Measurements from ENCODE around the gene SEPTIN8.

The SEPTIN8 gene

DNA sequence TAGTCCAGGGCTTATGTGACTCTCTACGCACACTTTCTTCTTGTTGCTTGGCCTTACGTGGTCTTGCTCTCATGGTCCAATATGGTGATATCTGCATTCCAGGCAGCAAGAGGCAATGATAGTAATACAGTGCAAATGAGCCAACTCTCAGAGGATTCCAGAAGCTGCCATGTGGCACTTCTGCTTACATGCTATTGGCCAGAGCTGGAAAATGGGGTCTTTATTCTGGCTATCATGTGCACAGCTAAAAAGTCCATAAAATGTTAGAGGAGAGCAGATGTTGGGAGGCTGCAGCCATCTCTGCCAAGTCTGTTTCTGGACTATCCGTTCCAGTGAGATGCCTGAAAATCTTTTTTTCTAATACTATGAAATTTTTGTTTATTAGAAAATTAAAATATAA, 2.9 kb upstream of the SEPTIN8 start:
- no peak for DNase-seq

DNA sequence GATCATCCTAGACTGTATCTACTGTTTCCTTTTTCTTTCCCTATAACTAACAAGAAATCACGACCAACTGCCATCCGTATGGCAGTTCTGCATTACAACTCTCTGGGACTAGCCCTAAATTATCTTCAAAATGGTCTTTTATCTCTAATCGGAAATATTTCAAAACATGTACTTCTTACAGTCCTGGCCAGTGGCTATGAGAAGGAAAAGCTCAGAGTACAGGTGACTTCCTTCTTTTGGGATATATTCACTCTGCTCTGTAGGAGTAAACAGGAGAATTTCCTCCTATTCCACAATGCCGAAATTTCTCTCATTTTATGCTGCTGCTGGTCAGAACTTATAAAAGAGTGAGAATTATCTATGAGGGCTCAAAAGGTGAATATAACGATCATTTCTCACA, 1.8 kb upstream of the SEPTIN8 start:
- DNase-seq: no peak

DNA sequence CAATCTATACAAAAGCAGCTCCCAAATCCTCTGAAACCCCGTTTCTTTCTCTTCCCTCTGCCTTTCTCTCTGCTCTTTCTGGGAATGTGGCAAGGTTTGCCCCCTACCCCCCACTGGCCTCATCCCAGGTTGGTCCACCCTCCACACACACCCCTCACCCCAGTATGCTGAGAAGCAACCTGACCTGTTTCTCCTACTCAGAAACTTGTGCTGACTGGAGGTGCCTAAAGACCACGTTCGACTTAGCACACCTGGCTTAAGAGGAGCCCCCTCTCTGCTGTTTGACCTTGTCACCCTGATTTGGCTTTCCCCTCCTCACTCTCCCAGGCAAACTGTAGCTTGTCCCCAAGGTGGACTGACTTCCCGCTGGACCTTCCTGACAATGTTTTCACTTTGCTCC, 1.1 kb upstream of the SEPTIN8 start:
- no peak for DNase-seq

DNA sequence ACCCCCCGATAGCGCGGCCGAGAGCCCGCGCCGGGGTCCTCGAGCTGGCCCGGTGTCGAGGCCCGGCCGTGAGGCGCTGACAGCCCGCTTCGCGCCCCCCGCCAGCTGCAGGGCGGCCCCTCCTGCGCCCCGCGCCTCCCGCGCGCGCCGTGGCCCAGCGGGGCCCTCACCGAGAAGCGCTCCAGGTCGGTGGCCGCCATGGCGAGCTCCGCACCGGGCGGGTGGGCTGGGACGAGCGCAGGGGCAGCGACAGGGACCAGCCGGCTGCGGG, 166 bp downstream of the SEPTIN8 start:
- no peak for DNase-seq

DNA sequence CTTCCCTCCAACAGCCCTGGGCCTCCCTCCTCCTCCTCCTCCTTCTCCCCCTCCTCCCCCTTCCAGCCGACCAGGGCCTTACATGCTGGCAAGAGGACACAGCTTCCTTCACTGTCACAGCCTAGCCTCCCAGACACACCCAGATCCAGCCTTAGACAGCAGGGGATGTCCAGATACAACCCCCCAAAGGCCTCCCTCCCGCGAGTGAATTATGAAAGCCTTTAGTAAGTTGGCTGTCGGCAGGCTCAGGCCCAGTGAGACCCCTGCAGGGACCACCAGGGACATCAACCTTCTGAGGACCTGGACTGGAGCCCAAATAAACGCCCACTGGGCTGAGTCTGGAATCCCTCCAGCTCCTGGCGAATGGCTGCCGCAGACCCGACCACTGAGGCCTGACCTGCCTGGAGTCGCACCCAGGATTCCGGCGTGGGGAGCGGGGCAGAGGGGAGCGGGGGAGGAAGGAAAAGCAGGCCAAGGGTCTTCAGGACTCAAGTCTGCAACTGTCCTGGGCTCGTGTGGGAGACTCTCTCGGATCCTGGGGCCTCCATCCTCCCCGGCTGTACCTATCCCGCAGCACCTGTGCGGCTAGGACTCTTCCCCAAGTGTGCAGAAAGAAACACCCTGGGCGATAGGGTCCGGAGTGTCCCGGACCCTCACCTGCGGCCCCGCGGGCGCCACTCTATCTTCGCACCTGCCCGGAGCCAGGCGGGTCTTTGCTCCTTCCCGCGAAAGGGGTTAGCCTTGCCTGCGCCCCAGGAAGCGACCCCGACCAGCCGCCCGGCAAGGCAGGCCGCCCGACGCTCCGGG, 705 bp downstream of the SEPTIN8 start:
- DNase-seq: no peak

GRCh38 chr5:132775476-132775961, 1.5 kb downstream of the SEPTIN8 start:
- DNase-seq: no peak

GRCh38 chr5:132774896-132775295, 2.1 kb downstream of the SEPTIN8 start:
- DNase-seq: no peak

- DNase-seq: no peak
Observed at GRCh38 chr5:132774406-132774805, 2.6 kb downstream of the SEPTIN8 start.

DNA sequence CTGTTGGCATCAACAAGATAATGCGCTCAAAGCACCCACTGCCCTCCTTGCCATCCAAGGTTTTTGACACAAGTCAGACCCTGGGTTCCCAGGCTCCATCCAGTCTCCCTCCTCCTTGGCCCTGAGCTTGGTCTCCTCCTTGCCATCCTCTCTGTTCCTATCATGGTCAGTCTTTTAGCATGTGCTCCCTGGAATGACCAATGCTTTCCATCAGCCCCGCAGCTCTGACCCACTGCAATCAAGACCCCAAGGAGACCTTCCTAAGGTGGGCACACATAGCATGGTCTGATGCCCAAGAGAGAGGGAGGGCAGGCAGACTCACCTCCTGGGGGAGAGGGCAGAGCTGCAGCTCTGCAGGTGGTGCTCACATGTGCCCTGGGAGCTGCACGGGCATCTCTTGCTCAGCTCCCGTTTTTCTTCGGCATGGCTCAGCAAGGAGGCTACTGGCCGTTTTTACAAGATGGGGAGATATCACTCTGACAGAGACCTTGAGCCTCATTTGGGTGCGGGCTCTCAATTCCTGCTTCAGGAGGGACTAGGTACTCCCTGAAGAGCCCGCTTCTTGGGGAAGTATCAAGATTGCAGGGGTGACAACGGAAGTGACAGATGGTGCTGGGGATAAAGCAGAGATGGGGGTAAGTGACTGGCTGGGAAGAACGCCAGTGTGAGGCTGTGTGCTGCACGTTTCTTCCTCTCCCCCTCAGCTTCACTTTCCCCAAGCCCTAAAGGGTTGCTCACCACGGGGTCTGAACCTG, 3.3 kb downstream of the SEPTIN8 start:
- no peak for DNase-seq

DNA sequence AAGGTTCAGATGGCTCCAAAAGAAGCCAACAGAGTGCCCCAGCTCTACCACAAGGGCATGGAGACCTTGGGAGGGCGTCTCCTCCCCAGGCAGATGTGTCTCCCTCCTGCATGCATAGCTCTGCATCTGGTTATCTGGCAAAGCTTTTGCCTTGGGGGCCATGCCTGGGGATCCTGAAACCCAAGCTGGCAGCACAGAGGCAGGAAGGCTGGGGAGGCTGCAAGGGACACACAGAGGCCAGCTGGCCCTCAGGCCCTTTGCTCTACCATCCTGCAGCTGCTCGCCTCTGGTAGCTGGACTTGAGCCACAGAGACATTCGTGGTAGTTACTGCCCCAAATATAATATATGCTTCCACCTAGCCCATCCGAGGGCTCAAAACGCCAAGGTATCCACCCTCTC, 3.9 kb downstream of the SEPTIN8 start:
- no peak for DNase-seq

- no peak for DNase-seq
Observed at GRCh38 chr5:132772291-132773070, 4.6 kb downstream of the SEPTIN8 start.

DNA sequence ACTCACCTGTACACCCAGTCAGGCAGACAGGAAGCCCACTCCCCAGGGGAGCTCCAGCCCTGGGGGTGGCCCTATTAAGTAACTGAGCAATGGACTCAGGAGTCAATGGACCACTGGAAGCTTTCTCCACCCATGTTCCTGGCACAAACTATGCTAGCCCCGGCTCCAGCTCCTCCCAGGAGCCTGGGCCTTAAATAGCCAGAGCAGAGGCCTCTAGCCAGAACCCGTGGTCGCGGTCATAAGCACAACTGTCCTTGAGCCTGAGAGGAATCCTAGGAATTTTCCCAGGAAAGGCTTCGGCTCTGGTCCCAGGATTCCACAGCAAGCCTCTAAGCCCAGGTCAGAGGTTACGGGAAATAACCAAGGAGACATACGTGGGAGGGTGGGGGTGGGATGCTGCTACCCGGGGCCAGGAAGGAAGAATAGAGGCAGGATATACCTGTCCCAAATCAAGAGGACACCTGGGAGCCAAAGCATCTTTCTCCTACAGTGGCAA, 5.5 kb downstream of the SEPTIN8 start:
- no peak for DNase-seq

DNA sequence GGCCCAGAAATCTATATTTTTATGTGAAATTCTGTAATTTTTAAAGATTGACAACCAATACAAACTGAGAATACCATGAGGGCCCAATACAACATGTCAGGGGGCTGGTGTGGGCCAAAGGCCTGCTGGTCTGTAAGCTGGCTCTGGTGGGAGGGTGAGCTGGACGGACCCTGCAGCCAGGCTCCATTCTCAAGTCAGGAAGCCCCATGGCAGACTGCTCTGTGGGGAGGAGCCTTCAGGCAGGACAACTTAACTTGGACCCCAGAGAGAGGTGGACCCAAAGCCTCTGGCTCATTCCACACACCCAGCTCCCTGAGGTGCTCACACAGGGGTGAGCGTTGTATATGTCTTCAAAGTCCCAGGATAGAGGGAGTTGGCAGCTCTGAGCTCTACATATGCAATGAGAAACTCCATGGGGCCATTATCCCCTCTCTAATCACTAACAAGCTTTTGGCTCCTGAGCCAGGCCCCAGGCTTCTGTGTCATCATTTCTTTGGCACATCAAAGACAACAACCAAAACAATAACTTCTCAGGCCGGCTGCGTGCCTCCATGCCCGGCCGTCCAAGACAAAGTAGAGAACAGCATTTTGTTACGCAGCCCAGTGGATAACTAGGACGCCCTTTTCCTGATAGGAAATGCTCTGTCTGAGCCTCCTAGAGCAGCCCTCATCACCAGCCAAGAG, 6.4 kb downstream of the SEPTIN8 start:
- no peak for DNase-seq

DNA sequence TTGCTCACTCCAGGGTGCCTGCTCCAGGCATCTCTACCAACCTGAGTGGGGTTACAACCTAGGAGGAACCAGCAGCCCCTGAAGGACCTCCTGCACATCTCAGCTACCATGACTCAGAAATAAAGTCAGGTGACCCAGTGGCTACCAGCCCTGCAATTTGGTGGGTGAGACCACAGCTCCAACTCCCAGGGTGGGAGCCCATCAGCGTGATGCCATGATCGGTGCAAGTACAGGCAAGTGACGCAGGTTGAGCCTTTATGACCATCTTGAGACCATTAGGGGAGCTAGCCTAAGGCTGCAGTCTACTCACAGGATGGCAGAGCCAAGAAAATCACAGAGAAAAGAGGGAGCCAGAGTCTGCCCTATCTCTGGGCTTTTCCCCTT, 8.6 kb downstream of the SEPTIN8 start:
- DNase-seq: no peak

DNA sequence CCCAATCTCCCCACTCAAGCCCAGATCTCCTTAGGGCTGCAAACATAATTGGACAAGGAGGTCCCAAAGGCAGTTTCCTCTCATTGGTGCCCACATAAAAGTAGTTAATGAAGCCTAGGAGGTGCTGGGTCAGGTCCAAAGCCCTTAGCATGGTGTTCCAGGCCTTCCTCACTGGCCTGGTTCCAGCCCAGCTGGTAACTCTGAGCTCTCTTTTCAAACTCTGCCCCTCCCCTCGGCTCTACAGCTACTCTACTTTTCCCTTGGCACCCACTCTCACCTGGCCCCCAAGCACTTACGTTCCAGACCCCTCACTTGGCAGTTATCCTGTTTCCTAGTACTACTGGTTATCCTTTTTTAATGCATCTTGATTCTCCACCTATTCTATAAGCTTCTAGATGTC, 9.9 kb downstream of the SEPTIN8 start:
- DNase-seq: no peak

GRCh38 chr5:132766806-132767055, 10.3 kb downstream of the SEPTIN8 start:
- DNase-seq: no peak

- DNase-seq: no peak
Observed at GRCh38 chr5:132766020-132766805, 10.8 kb downstream of the SEPTIN8 start.

- DNase-seq: no peak
Observed at GRCh38 chr5:132765311-132766019, 11.6 kb downstream of the SEPTIN8 start.

GRCh38 chr5:132764671-132765238, 12.3 kb downstream of the SEPTIN8 start:
- DNase-seq: no peak

DNA sequence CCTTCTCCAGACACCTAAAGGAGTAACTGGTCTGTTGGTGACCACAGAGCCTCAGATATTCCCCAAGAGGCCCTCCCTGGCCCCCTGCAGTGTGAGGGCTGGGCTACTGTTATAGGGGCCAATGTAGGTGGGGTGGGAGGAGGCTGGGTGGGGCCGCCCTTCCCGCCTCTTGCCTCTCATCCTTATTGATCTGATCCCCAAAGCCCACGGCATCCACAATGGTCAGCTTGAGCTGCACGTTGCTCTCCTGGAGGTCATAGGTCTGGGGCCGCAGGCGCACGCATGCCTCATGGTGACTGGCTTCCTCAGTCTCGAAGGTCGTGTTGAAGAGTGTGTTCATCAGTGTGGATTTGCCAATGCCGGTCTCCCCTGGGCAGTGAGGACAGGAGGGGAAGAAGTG, 13.0 kb downstream of the SEPTIN8 start:
- DNase-seq: no peak

All from bone marrow (tissue), 2 donors.